GM10847 (cell line): ENCODE results near the gene CHST8.

Source experiments
- POLR2A ChIP-seq: IDR thresholded peaks from 2 replicates; pipeline ENCODE4 v1.6.1; 2011; ENCODE audit not compliant: insufficient read length; ENCODE audit errors: extremely low read depth

The CHST8 gene

GRCh38 chr19:33797802-33798671 lies 176.3 kb downstream of the CHST8 start:
- no peak for TF ChIP-seq POLR2A

GRCh38 chr19:33798681-33799111 lies 176.9 kb downstream of the CHST8 start:
- no peak for TF ChIP-seq POLR2A

- no peak for TF ChIP-seq POLR2A
Measured at GRCh38 chr19:33799476-33799875, 177.7 kb downstream of the CHST8 start.

- no peak for TF ChIP-seq POLR2A
Measured at GRCh38 chr19:33800012-33800680, 178.4 kb downstream of the CHST8 start.

- TF ChIP-seq POLR2A, result no peak
Measured at GRCh38 chr19:33801411-33801810, 179.7 kb downstream of the CHST8 start.

GRCh38 chr19:33802001-33802400 lies 180.2 kb downstream of the CHST8 start:
- TF ChIP-seq POLR2A, result no peak

GRCh38 chr19:33802801-33803200 lies 181.0 kb downstream of the CHST8 start:
- no peak for TF ChIP-seq POLR2A

- TF ChIP-seq POLR2A, result no peak
Measured at GRCh38 chr19:33803383-33803782, 181.6 kb downstream of the CHST8 start.

GRCh38 chr19:33804021-33804799 lies 182.5 kb downstream of the CHST8 start:
- TF ChIP-seq POLR2A, result no peak

- TF ChIP-seq POLR2A, result no peak
Measured at GRCh38 chr19:33805313-33805712, 183.6 kb downstream of the CHST8 start.

- no peak for TF ChIP-seq POLR2A
Measured at GRCh38 chr19:33805840-33806433, 184.2 kb downstream of the CHST8 start.

- TF ChIP-seq POLR2A, result no peak
Measured at GRCh38 chr19:33806434-33806881, 184.7 kb downstream of the CHST8 start.

GRCh38 chr19:33808399-33808798 lies 186.6 kb downstream of the CHST8 start:
- no peak for TF ChIP-seq POLR2A

- no peak for TF ChIP-seq POLR2A
Measured at GRCh38 chr19:33809960-33810359, 188.2 kb downstream of the CHST8 start.

GRCh38 chr19:33810821-33811220 lies 189.1 kb downstream of the CHST8 start:
- no peak for TF ChIP-seq POLR2A
